Type B pancreatic cell (in vitro differentiated cells): ENCODE measurements around the gene CFAP92. TPM values are rescaled to one million over a fixed set of nuclear protein-coding genes. Genes with fewer than 3 reads are reported as not detected.

Experiments used
- DNase-seq: peaks from one replicate; pipeline ENCODE4 v3.0.0; 2021; ENCODE audit warnings: mixed read lengths; ENCODE audit not compliant: unreplicated experiment; ENCODE audit errors: extremely low spot score
- H3K27ac Mint-ChIP-seq: 2 replicates; pipeline ENCODE4 v1.8.0; 2021; ENCODE audit warnings: mild to moderate bottlenecking, mixed read lengths
- H3K27me3 Mint-ChIP-seq: 2 replicates; pipeline ENCODE4 v1.8.0; 2021; ENCODE audit warnings: mixed read lengths
- H3K36me3 Mint-ChIP-seq: 2 replicates; pipeline ENCODE4 v1.8.0; 2021; ENCODE audit warnings: mixed read lengths
- H3K4me1 Mint-ChIP-seq: one replicate; pipeline ENCODE4 v1.8.0; 2021; ENCODE audit warnings: mixed read lengths; ENCODE audit not compliant: unreplicated experiment
- H3K4me3 Mint-ChIP-seq: 2 replicates; pipeline ENCODE4 v1.8.0; 2021; ENCODE audit warnings: mild to moderate bottlenecking, mixed read lengths
- H3K9me3 Mint-ChIP-seq: 2 replicates; pipeline ENCODE4 v1.8.0; 2021; ENCODE audit warnings: mixed read lengths
- CTCF ChIP-seq: fragments of 200-600 bp; sonication (generic); conservative IDR thresholded peaks from 2 replicates; pipeline ENCODE4 v1.5.0; 2021; ENCODE audit warnings: antibody characterized with exemption, mild to moderate bottlenecking
- total RNA-seq: library from RNA; stranded (reverse); gene quantifications from 2 replicates; pipeline ENCODE4 v1.2.1, GENCODE V29; 2021; ENCODE audit warnings: low replicate concordance

CFAP92 gene
- total RNA-seq, 1 donor from 2014 or later, result 4.4 TPM

GRCh38 chr3:129027544-129027880 lies 33.6 kb upstream of the CFAP92 start:
- no peak for TF ChIP-seq CTCF
- H3K27ac Mint-ChIP-seq, result no peak overlapping the region
- H3K9me3 Mint-ChIP-seq, result no peaks in the 10 kb centered on the region
- DNase-seq, result no peak
- H3K27me3 Mint-ChIP-seq, result peaks cover 11% of the 10 kb centered on the region
- H3K4me1 Mint-ChIP-seq, result peaks cover 8% of the 10 kb centered on the region
- no peak overlapping the region for H3K4me3 Mint-ChIP-seq
- no peaks in the 10 kb centered on the region for H3K36me3 Mint-ChIP-seq

GRCh38 chr3:129026728-129027543 lies 33.1 kb upstream of the CFAP92 start:
- DNase-seq, result peak; percentile 85
- H3K9me3 Mint-ChIP-seq, result no peaks in the 10 kb centered on the region
- TF ChIP-seq CTCF, result peak; percentile 71
- peak overlapping the region; percentile 82 for H3K4me3 Mint-ChIP-seq
- H3K36me3 Mint-ChIP-seq, result no peaks in the 10 kb centered on the region
- no peak overlapping the region for H3K27ac Mint-ChIP-seq
- peaks cover 11% of the 10 kb centered on the region for H3K27me3 Mint-ChIP-seq
- H3K4me1 Mint-ChIP-seq, result peaks cover 8% of the 10 kb centered on the region

GRCh38 chr3:129025691-129026435 lies 32.0 kb upstream of the CFAP92 start:
- no peaks in the 10 kb centered on the region for H3K9me3 Mint-ChIP-seq
- H3K27me3 Mint-ChIP-seq, result peaks cover 11% of the 10 kb centered on the region
- H3K4me3 Mint-ChIP-seq, result peak overlapping the region; percentile 82

GRCh38 chr3:129025108-129025507 lies 31.2 kb upstream of the CFAP92 start:
- Mint-ChIP-seq H3K4me3 (no peak overlapping the region), H3K27me3 (peaks cover 11% of the 10 kb centered on the region)

More at GRCh38 chr3:129025691-129026435, 32.0 kb upstream of the CFAP92 start:
- DNase-seq, result no peak
- no peaks in the 10 kb centered on the region for H3K36me3 Mint-ChIP-seq
- no peak overlapping the region for H3K27ac Mint-ChIP-seq
- TF ChIP-seq CTCF, result no peak
- H3K4me1 Mint-ChIP-seq, result peaks cover 8% of the 10 kb centered on the region

GRCh38 chr3:129023909-129024308 lies 30.0 kb upstream of the CFAP92 start:
- peaks cover 8% of the 10 kb centered on the region for H3K4me1 Mint-ChIP-seq
- TF ChIP-seq CTCF, result peak; percentile 46
- H3K27ac Mint-ChIP-seq, result no peak overlapping the region
- H3K9me3 Mint-ChIP-seq, result no peaks in the 10 kb centered on the region
- peaks cover 11% of the 10 kb centered on the region for H3K27me3 Mint-ChIP-seq
- no peak for DNase-seq
- H3K4me3 Mint-ChIP-seq, result no peak overlapping the region
- no peaks in the 10 kb centered on the region for H3K36me3 Mint-ChIP-seq

More at GRCh38 chr3:129025108-129025507, 31.2 kb upstream of the CFAP92 start:
- no peak for DNase-seq
- Mint-ChIP-seq H3K27ac (no peak overlapping the region), H3K36me3 (no peaks in the 10 kb centered on the region), H3K9me3 (no peaks in the 10 kb centered on the region), H3K4me1 (peaks cover 8% of the 10 kb centered on the region)
- no peak for TF ChIP-seq CTCF
